AG04450 (cell line): ENCODE results near the gene ASB14. TPM values are rescaled to one million over a fixed set of nuclear protein-coding genes. Genes with fewer than 3 reads are reported as not detected.
"Not testable (repeated sequence)": the region's sequence is repeated elsewhere in the genome, so short reads cannot be mapped to it uniquely, and the experiment has no call there.

Experiments
- CTCF ChIA-PET: fragments of 300-600, 350-600 bp; formaldehyde crosslinking; extraction: SDS; loops from one replicate; lab custom pipeline; 2022; ENCODE audit warnings: antibody characterized with exemption, inconsistent platforms; lab: Charles Lee
- POLR2A ChIA-PET: fragments of 350-600 bp; formaldehyde crosslinking; extraction: SDS; loops from one replicate; lab custom pipeline; 2021; ENCODE audit warnings: antibody characterized with exemption, inconsistent platforms; lab: Yijun Ruan, JAX
- DNase-seq: peaks from one replicate; pipeline ENCODE4 v3.0.0-alpha.2; 2011; ENCODE audit warnings: low read depth, low spot score
- H3K27ac ChIP-seq: one replicate; pipeline ENCODE4 v1.5.1; 2012; ENCODE audit warnings: low read depth, low read length, control low read depth
- H3K27me3 ChIP-seq: one replicate; pipeline ENCODE4 v1.6.0; 2012; ENCODE audit warnings: low read length; ENCODE audit not compliant: control insufficient read depth, insufficient read depth
- H3K4me3 ChIP-seq: 2 replicates; pipeline ENCODE4 v1.5.1; 2011; ENCODE audit warnings: mild to moderate bottlenecking, low read depth, low read length, control low read depth
- H3K9me3 ChIP-seq: 2 replicates; pipeline ENCODE4 v1.5.1; 2012; ENCODE audit warnings: low read length; ENCODE audit not compliant: control insufficient read depth, insufficient read depth
- CTCF ChIP-seq: IDR thresholded peaks from 2 replicates; pipeline ENCODE4 v1.5.1; 2011; ENCODE audit warnings: low read depth, low read length, control low read depth, inconsistent platforms
- polyA minus RNA-seq: library from RNA; depleted of rRNA, polyadenylated mRNA; stranded (reverse); fragments of >200 nt; gene quantifications from 2 replicates; pipeline ENCODE4 v1.2.3, GENCODE V29; 2011; rRNA and poly(A)+ RNA removed
- polyA plus RNA-seq: library from polyadenylated mRNA; depleted of rRNA; stranded (reverse); fragments of >200 nt; gene quantifications from 2 replicates; pipeline ENCODE4 v1.2.3, GENCODE V29; 2011; rRNA removed

Gene ASB14
- polyA plus RNA-seq (not detected in 2 replicates), polyA minus RNA-seq (not detected in 2 replicates)

GRCh38 chr3:57292159-57292896 lies at the start of gene ASB14:
Gene ASB14 (minus strand): TSS chr3:57292685. CDS start chr3:57292033, 652 bp downstream.
- H3K27ac ChIP-seq = no peak within 1 kb of the TSS
- DNase-seq = no peak
- no peaks in the 10 kb centered on the region for H3K27me3 ChIP-seq
- ChIA-PET POLR2A (interaction anchor here (0.6 kb wide), 1 partner anchor 12 kb away, joined by 4 read pairs; no protein-coding TSS in a partner anchor), CTCF (no interaction called here)
- H3K9me3 ChIP-seq = no peaks in the 10 kb centered on the region
- no peak within 1 kb of the TSS for H3K4me3 ChIP-seq
- no peak for TF ChIP-seq CTCF

- H3K27ac ChIP-seq, H3K9me3 ChIP-seq, H3K27me3 ChIP-seq, H3K4me3 ChIP-seq, DNase-seq, POLR2A ChIA-PET: not testable (repeated sequence)
- CTCF ChIA-PET = interaction anchor here (1.1 kb wide), 1 partner anchor 59 kb away, joined by 3 read pairs; no protein-coding TSS in a partner anchor
Measured at GRCh38 chr3:57339071-57339642, 46.7 kb upstream of the ASB14 start.

- H3K27me3 ChIP-seq, CTCF ChIA-PET, DNase-seq, POLR2A ChIA-PET, H3K9me3 ChIP-seq, H3K27ac ChIP-seq, H3K4me3 ChIP-seq: not testable (repeated sequence)
Measured at GRCh38 chr3:57338272-57339070, 46.0 kb upstream of the ASB14 start.

- ChIA-PET CTCF (no interaction called here), POLR2A (no interaction called here)
- Histone ChIP-seq H3K27me3 (no peaks in the 10 kb centered on the region), H3K9me3 (no peaks in the 10 kb centered on the region; the same call in 1 of the 2 replicates), H3K27ac (no peak overlapping the region), H3K4me3 (no peak overlapping the region)
- no peak for DNase-seq
- TF ChIP-seq CTCF = no peak
Measured at GRCh38 chr3:57335283-57335938, 42.9 kb upstream of the ASB14 start.

- no peaks in the 10 kb centered on the region for H3K9me3 ChIP-seq
- TF ChIP-seq CTCF = no peak
- H3K27me3 ChIP-seq = no peaks in the 10 kb centered on the region
- no peak overlapping the region for H3K27ac ChIP-seq
- ChIA-PET POLR2A (no interaction called here), CTCF (interaction anchor here (0.6 kb wide), 2 partner anchors 29 to 75 kb away, joined by 3 to 5 read pairs; no protein-coding TSS in a partner anchor)
- H3K4me3 ChIP-seq = no peak overlapping the region
- DNase-seq = no peak
Measured at GRCh38 chr3:57331078-57331610, 38.7 kb upstream of the ASB14 start.

GRCh38 chr3:57326498-57326897 lies 34.0 kb upstream of the ASB14 start:
- CTCF ChIA-PET, H3K9me3 ChIP-seq, DNase-seq, H3K27me3 ChIP-seq, H3K4me3 ChIP-seq, H3K27ac ChIP-seq, POLR2A ChIA-PET: not testable (repeated sequence)
